ENCODE measurements around the gene PGPEP1. TPM values are rescaled to one million over a fixed set of nuclear protein-coding genes. Genes with fewer than 3 reads are reported as not detected.

PGPEP1 gene
- total RNA-seq, 2 donors from 2014 or later, result 38.3 to 47.2 TPM

DNA sequence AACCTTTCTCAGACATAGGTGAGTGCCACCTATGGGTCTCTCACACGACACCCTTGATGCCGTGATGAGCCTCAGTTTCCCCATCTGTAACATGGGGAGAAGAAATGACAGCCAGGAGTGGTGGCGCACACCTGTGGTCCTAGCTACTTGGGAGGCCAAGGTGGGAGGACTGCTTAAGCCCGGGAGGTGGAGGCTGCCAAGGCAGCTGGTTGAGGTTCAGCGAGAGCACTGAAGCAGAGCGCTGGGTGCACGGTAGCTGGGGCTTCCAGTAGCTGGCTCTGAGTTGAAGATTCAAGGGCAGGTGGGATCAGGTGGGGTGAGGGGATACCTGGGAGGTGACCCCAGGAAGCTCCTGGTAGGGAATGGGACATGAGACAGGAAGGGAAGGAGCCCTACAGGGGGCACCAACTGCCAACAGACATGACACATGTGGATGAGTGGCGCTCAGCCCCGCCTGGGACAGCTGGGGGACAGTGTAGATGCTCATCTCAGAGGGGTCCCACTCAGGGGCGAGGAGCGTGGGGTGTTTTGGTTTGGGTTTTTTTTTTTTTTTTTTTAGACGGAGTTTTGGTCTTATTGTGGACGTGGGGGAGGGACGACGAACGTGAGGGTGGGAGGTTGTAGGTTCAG lies 72.3 kb downstream of the PGPEP1 start:
- no peaks in the 10 kb centered on the region for H3K9me3 Mint-ChIP-seq
- ATAC-seq (no peak), DNase-seq (ENCODE audit: low spot score in 2 of 2) (no peak)
- no peak overlapping the region for H3K27ac Mint-ChIP-seq
- H3K36me3 Mint-ChIP-seq, result no peaks in the 10 kb centered on the region

DNA sequence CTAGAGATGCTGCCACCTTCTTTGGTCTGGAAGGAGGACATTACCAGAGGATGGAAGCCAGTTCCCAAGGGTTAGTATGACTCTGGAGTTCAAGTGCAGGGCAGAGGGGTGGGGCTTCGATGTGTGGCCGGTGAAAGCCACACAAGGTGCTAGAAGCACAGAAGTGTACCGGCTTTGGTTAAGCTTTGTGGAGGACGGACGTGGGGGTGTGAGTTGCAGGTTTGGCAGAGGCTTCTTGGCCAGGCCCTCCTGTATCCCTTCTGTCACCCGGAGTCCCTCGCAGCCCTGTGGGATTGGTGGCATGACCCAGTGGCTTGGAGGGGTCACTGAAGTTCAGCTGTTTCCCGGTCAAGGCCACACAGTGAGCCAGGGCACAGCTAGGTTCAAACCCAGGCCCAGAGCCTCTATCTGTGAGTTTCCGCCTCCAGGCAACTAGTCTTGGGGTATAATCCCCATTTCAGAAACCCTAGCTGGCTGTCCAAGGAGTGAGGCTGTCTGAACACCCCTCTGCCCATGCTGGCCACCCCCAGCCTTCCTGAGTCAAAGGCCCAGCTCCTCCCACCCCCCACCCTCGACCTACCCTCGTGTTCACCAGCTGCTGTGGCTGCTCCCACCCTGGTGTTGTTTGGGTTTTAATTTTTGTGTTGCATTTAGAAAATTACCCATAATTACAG lies 74.2 kb downstream of the PGPEP1 start:
- H3K27ac Mint-ChIP-seq, result no peak overlapping the region
- H3K36me3 Mint-ChIP-seq, result peaks cover 0 to 6% of the 10 kb centered on the region in 2 donors
- H3K9me3 Mint-ChIP-seq, result no peaks in the 10 kb centered on the region
- no peak for ATAC-seq
- no peak for DNase-seq (ENCODE audit: low spot score in 2 of 2)

DNA sequence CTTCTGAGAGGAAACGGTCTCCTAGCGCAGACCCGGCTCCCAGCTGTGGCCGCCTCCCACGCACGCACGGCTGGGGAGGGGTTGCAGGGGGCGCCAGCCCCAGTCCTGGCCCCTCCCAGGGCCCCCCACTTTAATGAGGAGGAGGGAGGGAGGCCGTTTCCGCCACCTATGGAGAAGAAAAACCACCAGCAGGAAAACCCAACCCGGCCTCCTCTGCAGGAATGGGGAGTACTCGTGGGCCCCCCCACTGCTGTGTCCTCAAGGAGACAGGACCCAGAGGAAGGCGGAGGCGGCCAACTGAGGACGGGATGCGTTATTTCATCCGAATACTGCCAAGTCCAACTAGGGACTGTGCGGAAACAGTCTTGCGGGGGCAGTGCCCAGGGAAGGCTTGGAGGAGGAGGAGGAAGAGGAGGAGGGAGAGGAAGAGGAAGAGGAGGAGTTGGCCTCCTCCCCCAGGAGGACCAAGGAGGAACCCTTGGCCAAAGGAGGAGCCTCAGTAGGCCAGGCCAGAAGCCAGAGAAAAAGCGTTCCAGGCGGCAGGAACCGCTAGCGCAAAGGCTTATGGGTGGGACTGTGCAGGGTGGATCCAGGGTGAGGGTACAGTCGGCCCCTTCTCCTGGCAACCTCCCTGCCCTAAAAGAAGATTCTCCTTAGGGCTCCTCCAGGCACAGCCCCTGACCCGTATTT lies 74.9 kb downstream of the PGPEP1 start:
- Mint-ChIP-seq H3K27ac (no peak overlapping the region), H3K9me3 (no peaks in the 10 kb centered on the region), H3K36me3 (peaks cover 0 to 6% of the 10 kb centered on the region in 2 donors)
- ATAC-seq (no peak), DNase-seq (ENCODE audit: low spot score in 2 of 2) (no peak)

DNA sequence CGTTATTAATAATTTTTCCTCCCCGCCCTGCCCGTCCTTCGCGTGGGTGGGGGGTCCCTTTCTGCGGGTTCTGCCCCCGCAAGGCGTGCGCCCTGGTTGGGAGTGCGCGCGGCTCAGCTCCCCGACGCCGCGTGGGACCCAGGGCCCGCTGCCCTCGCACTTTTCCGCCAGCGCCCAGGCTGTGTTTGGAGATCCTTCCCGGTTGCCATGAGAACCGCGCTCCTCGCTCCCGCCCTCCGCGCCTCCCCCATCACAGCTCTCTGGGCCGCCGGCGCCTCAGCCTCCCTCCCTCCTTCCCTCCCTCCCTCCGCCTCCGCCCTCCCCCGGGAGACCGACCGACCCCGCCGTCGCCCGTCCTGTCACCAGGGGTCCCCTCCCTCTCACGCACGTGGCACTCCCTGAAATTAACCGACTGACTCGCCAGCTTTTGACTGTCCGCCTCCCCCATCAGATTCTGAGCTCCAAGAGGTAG lies 76.4 kb downstream of the PGPEP1 start:
- peak; percentile 6 to 39 for ATAC-seq
- no peaks in the 10 kb centered on the region for H3K9me3 Mint-ChIP-seq
- H3K27ac Mint-ChIP-seq, result peak overlapping the region; percentile 61 to 66
- peaks cover 0 to 6% of the 10 kb centered on the region in 2 donors for H3K36me3 Mint-ChIP-seq
- DNase-seq (ENCODE audit: low spot score in 2 of 2), result peak in 1 of 2 donors; percentile 64

DNA sequence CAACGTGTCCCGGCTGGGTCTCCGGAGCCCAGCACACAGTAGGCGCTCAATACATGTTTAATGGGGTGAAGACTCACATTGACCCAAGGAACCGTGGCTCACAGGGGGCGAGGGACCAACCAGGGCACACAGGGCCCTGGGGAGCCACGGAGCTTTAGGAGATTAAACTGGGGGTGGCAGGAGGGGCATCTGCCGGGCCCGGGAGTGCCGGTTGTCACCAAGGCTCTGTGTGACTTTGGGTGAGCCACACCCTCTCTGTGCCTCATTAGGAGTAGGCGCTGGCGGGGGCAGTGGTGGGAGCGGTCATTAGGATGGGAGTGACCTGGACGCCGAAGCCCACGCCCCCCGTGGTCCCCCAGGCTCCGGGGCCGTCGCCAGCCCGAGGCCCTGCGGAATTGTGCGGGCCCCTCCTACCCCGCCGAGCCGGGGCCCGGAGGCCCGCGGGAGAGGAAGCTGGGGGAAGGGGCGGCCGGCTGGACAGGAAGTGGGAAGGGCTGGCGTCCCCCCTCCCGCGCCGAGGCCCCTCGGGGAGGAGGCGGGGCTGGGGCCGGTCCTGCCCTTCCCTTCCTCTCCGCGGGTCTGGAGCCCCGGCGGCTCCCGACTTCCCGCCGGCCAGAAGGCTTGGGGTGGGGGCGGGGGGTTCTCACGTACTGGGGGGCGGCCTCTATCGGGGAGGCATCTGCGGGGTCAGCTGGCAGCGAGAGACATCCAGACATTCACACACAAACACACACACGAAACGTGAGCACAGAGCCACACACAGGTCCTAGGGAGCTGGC lies 77.0 kb downstream of the PGPEP1 start:
- H3K9me3 Mint-ChIP-seq, result no peaks in the 10 kb centered on the region
- ATAC-seq (no peak), DNase-seq (ENCODE audit: low spot score in 2 of 2) (peak in 1 of 2 donors; percentile 46)
- peaks cover 0 to 6% of the 10 kb centered on the region in 2 donors for H3K36me3 Mint-ChIP-seq
- peak overlapping the region; percentile 61 to 66 for H3K27ac Mint-ChIP-seq

DNA sequence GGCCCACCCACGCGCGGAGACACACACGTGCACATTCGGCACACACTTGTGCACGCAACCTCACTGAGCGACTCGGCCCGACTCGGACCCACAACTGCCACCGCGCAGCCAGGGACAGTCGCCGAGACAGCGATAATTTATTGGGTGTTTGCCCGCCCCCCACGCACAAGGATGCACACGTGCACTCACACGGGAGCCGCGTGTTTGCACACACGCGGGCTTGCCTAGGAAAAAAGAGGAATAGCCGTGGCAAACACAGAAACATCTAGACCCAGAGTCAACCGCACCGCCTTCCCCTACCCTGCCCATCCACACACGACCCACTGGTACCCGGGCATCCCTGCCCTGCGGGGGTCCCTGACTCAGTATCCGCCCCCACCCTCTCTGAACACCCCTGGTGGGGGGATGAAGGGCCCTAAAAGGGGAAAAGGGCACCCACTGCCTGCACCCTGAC lies 77.7 kb downstream of the PGPEP1 start:
- ATAC-seq, result no peak
- peak in 1 of 2 donors; percentile 31 for DNase-seq (ENCODE audit: low spot score in 2 of 2)
- H3K27ac Mint-ChIP-seq, result peak overlapping the region in 1 of 2 donors; percentile 74
- peaks cover 0 to 6% of the 10 kb centered on the region in 2 donors for H3K36me3 Mint-ChIP-seq
- no peaks in the 10 kb centered on the region for H3K9me3 Mint-ChIP-seq

DNA sequence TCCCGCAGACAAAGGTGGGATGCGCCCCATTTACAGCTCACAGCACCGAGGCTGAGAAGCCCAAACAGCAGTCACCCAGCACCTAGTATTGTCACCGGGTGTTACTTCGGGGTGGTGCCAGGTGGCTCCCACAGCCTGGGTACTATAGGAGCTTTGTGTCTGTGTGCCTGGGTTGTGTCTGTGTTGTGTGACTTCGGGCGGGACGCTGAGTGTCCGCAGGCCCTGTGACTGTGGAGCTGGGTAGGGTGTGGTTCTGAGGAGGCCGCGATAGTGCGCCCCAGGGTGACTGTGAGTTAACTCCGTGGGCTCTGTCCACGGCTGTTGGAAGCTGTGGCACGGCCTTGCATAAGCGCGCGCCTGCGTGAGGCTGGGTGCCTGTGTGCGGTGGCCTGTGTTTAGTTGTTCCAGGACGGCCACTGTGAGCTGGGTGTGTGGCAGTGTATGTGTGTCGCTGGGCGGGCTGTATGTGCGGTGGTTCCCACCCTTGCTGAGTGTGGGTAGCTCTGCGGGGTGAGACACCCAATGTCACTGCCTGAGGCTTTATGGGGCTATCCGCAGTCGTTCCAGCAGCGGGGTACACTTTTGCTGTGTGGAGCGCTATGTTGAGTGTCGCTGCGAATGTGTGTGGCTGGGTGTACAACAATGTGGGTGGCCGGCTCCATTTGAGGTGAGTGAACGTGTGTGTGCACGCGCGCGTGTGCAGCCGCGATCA lies 78.2 kb downstream of the PGPEP1 start:
- peak overlapping the region; percentile 68 to 74 for H3K27ac Mint-ChIP-seq
- H3K9me3 Mint-ChIP-seq, result no peaks in the 10 kb centered on the region
- DNase-seq (ENCODE audit: low spot score in 2 of 2), result peak in 1 of 2 donors; percentile 30
- ATAC-seq, result peak; percentile 15 to 44
- peaks cover 0 to 6% of the 10 kb centered on the region in 2 donors for H3K36me3 Mint-ChIP-seq

DNA sequence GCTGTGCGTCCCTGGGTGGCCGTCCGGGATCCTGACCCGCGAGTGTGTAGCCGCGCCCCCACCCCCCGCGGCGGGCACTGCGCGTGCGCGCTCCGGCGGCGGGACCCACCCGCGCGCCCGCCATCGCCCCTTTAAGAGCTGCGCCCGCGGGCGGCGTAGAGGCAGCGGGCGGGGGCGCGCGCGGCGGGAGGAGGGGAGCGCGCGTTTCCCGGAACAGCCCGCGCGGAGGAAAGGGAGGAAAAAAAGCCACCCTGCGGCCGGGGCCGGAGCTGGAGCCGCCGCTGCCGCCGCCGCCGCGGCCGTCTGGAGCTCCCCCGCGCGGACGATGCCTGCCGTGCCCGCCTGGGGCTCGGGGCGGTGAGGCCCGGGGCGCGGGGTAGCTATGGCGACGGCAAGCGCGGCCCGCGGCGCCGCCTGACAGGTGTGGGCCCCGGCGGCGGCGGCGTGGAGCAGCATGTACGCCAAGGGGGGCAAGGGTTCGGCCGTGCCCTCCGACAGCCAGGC lies 78.8 kb downstream of the PGPEP1 start, which contains the start of gene SSBP4:
Gene SSBP4 (plus strand): TSS at position 204 of the 504 bp plus-strand sequence. CDS start 251 bp downstream, at position 455.
- Mint-ChIP-seq H3K27ac (peak within 1 kb of the TSS; percentile 74 to 84), H3K36me3 (peaks cover 0 to 6% of the 10 kb centered on the region in 2 donors), H3K9me3 (no peaks in the 10 kb centered on the region)
- ATAC-seq, result peak; percentile 57 to 62
- peak in 1 of 2 donors; percentile 84 for DNase-seq (ENCODE audit: low spot score in 2 of 2)

Other genes starting within 250 kb of the PGPEP1 start
- gene MAST3, start 242.8 kb upstream of the PGPEP1 start, total RNA-seq, result 10 to 100 TPM; 19.5 to 54.6 TPM
- gene PIK3R2, start 187.4 kb upstream of the PGPEP1 start, total RNA-seq, result 10 to 100 TPM; 13.6 to 18.3 TPM
- 10 to 100 TPM; 28.0 to 65.3 TPM for gene IFI30, start 166.8 kb upstream of the PGPEP1 start, total RNA-seq
- 10 to 100 TPM in 1 of 2 donors, 1 to 10 TPM in 1; 5.4 to 14.0 TPM for gene MPV17L2, start 147.4 kb upstream of the PGPEP1 start, total RNA-seq
- gene RAB3A, start 136.6 kb upstream of the PGPEP1 start, total RNA-seq, result 1 to 10 TPM; 8.9 to 9.8 TPM
- 1 to 10 TPM in 1 of 2 donors, under 1 TPM in 1; 0.12 to 1.0 TPM for gene PDE4C, start 114.2 kb upstream of the PGPEP1 start, total RNA-seq
- 1 to 10 TPM in 1 of 2 donors, under 1 TPM in 1; 0.45 to 1.5 TPM for gene IQCN, start 66.1 kb upstream of the PGPEP1 start, total RNA-seq
- 100 to 1,000 TPM; 213 to 255 TPM for gene JUND, start 59.0 kb upstream of the PGPEP1 start, total RNA-seq
- 100 to 1,000 TPM; 280 to 379 TPM for gene LSM4, start 17.5 kb upstream of the PGPEP1 start, total RNA-seq
- 1 to 10 TPM in 1 of 2 donors, under 1 TPM in 1; 0.29 to 1.4 TPM for gene GDF15, start 45.6 kb downstream of the PGPEP1 start, total RNA-seq
- not detected for gene LRRC25, start 57.0 kb downstream of the PGPEP1 start, total RNA-seq
- gene SSBP4, start 78.8 kb downstream of the PGPEP1 start, total RNA-seq, result 100 to 1,000 TPM in 1 of 2 donors, 10 to 100 TPM in 1; 31.7 to 102 TPM
- gene ISYNA1, start 97.5 kb downstream of the PGPEP1 start, total RNA-seq, result 10 to 100 TPM; 19.7 to 30.8 TPM
- gene ELL, start 181.5 kb downstream of the PGPEP1 start, total RNA-seq, result 10 to 100 TPM; 18.8 to 23.0 TPM
- gene FKBP8, start 203.0 kb downstream of the PGPEP1 start, total RNA-seq, result 100 to 1,000 TPM; 153 to 236 TPM
- gene KXD1, start 217.3 kb downstream of the PGPEP1 start, total RNA-seq, result 100 to 1,000 TPM in 1 of 2 donors, 10 to 100 TPM in 1; 75.8 to 122 TPM
- gene UBA52, start 231.3 kb downstream of the PGPEP1 start, total RNA-seq, result 1,000 to 10,000 TPM; 1,677 to 1,782 TPM
- gene REX1BD, start 248.2 kb downstream of the PGPEP1 start, total RNA-seq, result 10 to 100 TPM; 25.2 to 64.0 TPM